Measurements from ENCODE around the gene SPEN. TPM values are rescaled to one million over a fixed set of nuclear protein-coding genes. Genes with fewer than 3 reads are reported as not detected.

SPEN gene
- total and polyA plus RNA-seq, 2 of the 13 experiments (the other 11 are each of a cell fraction or from before 2014, with no cell fraction given), result 4.8 to 14.0 TPM

DNA sequence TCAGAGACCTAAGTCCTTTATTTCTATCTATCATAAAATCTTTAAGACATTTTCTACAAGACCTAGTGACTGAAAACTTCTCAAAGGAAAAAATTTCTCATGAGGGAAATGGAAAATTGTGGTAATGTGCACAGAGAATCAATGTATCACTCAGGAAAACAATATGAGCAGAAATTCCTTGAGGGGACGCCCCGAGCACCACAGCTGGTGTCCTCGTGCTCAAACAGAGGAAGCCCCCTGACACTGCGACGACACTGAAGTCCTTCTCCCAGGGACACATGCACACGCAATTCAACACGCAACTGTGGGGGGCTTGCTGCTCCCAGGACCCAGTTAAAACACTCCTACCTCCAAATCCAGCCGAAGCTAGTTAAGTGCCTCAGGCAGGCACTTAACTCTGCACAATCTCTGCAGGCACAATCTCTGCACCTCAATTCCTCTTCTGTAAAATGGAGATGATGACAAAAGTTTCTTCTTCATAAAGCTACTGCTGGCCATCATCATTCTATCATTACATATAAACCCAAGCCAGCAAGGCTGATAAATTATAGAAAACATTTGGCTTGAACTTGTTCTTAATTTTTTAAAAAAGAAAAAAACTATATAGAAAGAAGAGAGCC is 112.4 kb downstream of the SPEN start:
- TF ChIP-seq ZNF644 (CRISPR knock-in tag; IDR thresholded peaks at IDR 0.05; ENCODE audit: low read depth) (no peak), RAD51 (IDR thresholded peaks at IDR 0.05; ENCODE audit: borderline replicate concordance) (no peak), PHF5A (CRISPR knock-in tag; IDR thresholded peaks at IDR 0.05; ENCODE audit: low read depth, unreplicated experiment) (no peak), NR3C1 (CRISPR knock-in tag; IDR thresholded peaks at IDR 0.05) (no peak), RFX1 (IDR thresholded peaks at IDR 0.05) (no peak), ZNF496 (CRISPR knock-in tag; IDR thresholded peaks at IDR 0.05; ENCODE audit: insufficient replicate concordance) (no peak), SP140L (CRISPR knock-in tag; IDR thresholded peaks at IDR 0.05; ENCODE audit: borderline replicate concordance) (no peak), ZNF335 (CRISPR knock-in tag; IDR thresholded peaks at IDR 0.05) (no peak), ZKSCAN1 (IDR thresholded peaks at IDR 0.05; ENCODE audit: low read length) (no peak), ZNF790 (CRISPR knock-in tag; IDR thresholded peaks at IDR 0.05; ENCODE audit: borderline replicate concordance) (no peak), ZNF530 (CRISPR knock-in tag; IDR thresholded peaks at IDR 0.05; ENCODE audit: low read depth) (no peak), ONECUT2 (CRISPR knock-in tag; IDR thresholded peaks at IDR 0.05) (no peak), RFXANK (CRISPR knock-in tag; IDR thresholded peaks at IDR 0.05) (no peak), ZNF17 (CRISPR knock-in tag; IDR thresholded peaks at IDR 0.05) (no peak)
- TF ChIP-seq, protein P1, sequence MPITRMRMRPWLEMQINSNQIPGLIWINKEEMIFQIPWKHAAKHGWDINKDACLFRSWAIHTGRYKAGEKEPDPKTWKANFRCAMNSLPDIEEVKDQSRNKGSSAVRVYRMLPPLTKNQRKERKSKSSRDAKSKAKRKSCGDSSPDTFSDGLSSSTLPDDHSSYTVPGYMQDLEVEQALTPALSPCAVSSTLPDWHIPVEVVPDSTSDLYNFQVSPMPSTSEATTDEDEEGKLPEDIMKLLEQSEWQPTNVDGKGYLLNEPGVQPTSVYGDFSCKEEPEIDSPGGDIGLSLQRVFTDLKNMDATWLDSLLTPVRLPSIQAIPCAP (CRISPR knock-in tag; IDR thresholded peaks at IDR 0.05; ENCODE audit: low read depth), result no peak
- TF ChIP-seq, protein P2, sequence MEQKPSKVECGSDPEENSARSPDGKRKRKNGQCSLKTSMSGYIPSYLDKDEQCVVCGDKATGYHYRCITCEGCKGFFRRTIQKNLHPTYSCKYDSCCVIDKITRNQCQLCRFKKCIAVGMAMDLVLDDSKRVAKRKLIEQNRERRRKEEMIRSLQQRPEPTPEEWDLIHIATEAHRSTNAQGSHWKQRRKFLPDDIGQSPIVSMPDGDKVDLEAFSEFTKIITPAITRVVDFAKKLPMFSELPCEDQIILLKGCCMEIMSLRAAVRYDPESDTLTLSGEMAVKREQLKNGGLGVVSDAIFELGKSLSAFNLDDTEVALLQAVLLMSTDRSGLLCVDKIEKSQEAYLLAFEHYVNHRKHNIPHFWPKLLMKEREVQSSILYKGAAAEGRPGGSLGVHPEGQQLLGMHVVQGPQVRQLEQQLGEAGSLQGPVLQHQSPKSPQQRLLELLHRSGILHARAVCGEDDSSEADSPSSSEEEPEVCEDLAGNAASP (CRISPR knock-in tag; IDR thresholded peaks at IDR 0.05; ENCODE audit: borderline replicate concordance), result no peak
- TF ChIP-seq, protein P3, sequence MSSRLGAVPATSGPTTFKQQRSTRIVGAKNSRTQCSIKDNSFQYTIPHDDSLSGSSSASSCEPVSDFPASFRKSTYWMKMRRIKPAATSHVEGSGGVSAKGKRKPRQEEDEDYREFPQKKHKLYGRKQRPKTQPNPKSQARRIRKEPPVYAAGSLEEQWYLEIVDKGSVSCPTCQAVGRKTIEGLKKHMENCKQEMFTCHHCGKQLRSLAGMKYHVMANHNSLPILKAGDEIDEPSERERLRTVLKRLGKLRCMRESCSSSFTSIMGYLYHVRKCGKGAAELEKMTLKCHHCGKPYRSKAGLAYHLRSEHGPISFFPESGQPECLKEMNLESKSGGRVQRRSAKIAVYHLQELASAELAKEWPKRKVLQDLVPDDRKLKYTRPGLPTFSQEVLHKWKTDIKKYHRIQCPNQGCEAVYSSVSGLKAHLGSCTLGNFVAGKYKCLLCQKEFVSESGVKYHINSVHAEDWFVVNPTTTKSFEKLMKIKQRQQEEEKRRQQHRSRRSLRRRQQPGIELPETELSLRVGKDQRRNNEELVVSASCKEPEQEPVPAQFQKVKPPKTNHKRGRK (CRISPR knock-in tag; IDR thresholded peaks at IDR 0.05), result no peak
- no peaks in the 10 kb centered on the region for H3K27me3 ChIP-seq (ENCODE audit: control insufficient read depth in 1 of 2, insufficient read depth in 2 of 2, low read length in 2 of 2)
- H4K20me1 ChIP-seq (ENCODE audit: insufficient read depth, low read length), result peaks cover 5% of the 10 kb centered on the region; the same call in 1 of the 2 replicates
- no peak for FAIRE-seq
- WGBS (ENCODE audit: low lambda C conversion rate), result 98% methylated on average over 7 of the region's 8 CpGs
- H3K36me3 ChIP-seq (replicated peaks in 1 of 2; ENCODE audit: control insufficient read depth in 1 of 2, insufficient read depth in 2 of 2, low read length in 2 of 2), result peaks cover 2 to 8% of the 10 kb centered on the region in 2 experiments; a peak in 2 of 5 replicates
- H3K4me1 ChIP-seq (ENCODE audit: insufficient read depth, low read length), result no peaks in the 10 kb centered on the region
- no peaks in the 10 kb centered on the region for H3K9me3 ChIP-seq (ENCODE audit: low read length)
- ChIA-PET CTCF (ENCODE audit: low intra/inter-chr PET ratio, low total read pairs) (no interaction called here), POLR2A (no interaction called here)
- no peak overlapping the region for H3K27ac ChIP-seq (ENCODE audit: extremely low read length, insufficient read depth, low read length)
- no peak overlapping the region for H3K4me2 ChIP-seq (ENCODE audit: low read depth, low read length)
- no peak overlapping the region for H3K4me3 ChIP-seq (replicated peaks in 1 of 3; ENCODE audit: insufficient read depth in 1 of 3, low read depth in 2 of 3, low read length in 3 of 3)
- BruUV-seq (replicated peaks), result no TSS peak
- H3K9ac ChIP-seq (ENCODE audit: insufficient read depth, low read depth, low read length), result no peak overlapping the region
- H2AFZ ChIP-seq (ENCODE audit: low read length), result no peak overlapping the region
- H3K79me2 ChIP-seq (ENCODE audit: insufficient read depth, low read length), result peaks cover 11% of the 10 kb centered on the region
- no peak for DNase-seq (ENCODE audit: low spot score)
- no peak for ATAC-seq
- intact Hi-C loops (cut with micrococcal nuclease; ENCODE audit: unreplicated experiment) (loop anchor here (2.0 kb wide), 1 partner anchor 35 kb away; no protein-coding TSS in a partner anchor), in situ Hi-C loops (cut with HindIII; ENCODE audit: extremely low pct_ligation_motif_present, low pct_unique_long_range_greater_than_20kb) (no loop called here)
